AG04450 (cell line): ENCODE results near the gene ACACB. TPM values are rescaled to one million over a fixed set of nuclear protein-coding genes. Genes with fewer than 3 reads are reported as not detected.

Source experiments
- CTCF ChIA-PET: fragments of 300-600, 350-600 bp; formaldehyde crosslinking; extraction: SDS; loops from one replicate; lab custom pipeline; 2022; ENCODE audit warnings: antibody characterized with exemption, inconsistent platforms; lab: Charles Lee
- POLR2A ChIA-PET: fragments of 350-600 bp; formaldehyde crosslinking; extraction: SDS; loops from one replicate; lab custom pipeline; 2021; ENCODE audit warnings: antibody characterized with exemption, inconsistent platforms; lab: Yijun Ruan, JAX
- DNase-seq: peaks from one replicate; pipeline ENCODE4 v3.0.0-alpha.2; 2011; ENCODE audit warnings: low read depth, low spot score
- H3K27ac ChIP-seq: one replicate; pipeline ENCODE4 v1.5.1; 2012; ENCODE audit warnings: low read depth, low read length, control low read depth
- H3K27me3 ChIP-seq: one replicate; pipeline ENCODE4 v1.6.0; 2012; ENCODE audit warnings: low read length; ENCODE audit not compliant: control insufficient read depth, insufficient read depth
- H3K4me3 ChIP-seq: 2 replicates; pipeline ENCODE4 v1.5.1; 2011; ENCODE audit warnings: mild to moderate bottlenecking, low read depth, low read length, control low read depth
- H3K9me3 ChIP-seq: 2 replicates; pipeline ENCODE4 v1.5.1; 2012; ENCODE audit warnings: low read length; ENCODE audit not compliant: control insufficient read depth, insufficient read depth
- polyA plus RNA-seq: library from polyadenylated mRNA; depleted of rRNA; stranded (reverse); fragments of >200 nt; gene quantifications from 2 replicates; pipeline ENCODE4 v1.2.3, GENCODE V29; 2011
- TF ChIP-seq, protein P1 (sequence below): IDR thresholded peaks from 2 replicates; pipeline ENCODE4 v1.5.1; 2011; ENCODE audit warnings: low read depth, low read length, control low read depth, inconsistent platforms

Gene ACACB
- polyA plus RNA-seq, 1 experiment, result 3.2 TPM

DNA sequence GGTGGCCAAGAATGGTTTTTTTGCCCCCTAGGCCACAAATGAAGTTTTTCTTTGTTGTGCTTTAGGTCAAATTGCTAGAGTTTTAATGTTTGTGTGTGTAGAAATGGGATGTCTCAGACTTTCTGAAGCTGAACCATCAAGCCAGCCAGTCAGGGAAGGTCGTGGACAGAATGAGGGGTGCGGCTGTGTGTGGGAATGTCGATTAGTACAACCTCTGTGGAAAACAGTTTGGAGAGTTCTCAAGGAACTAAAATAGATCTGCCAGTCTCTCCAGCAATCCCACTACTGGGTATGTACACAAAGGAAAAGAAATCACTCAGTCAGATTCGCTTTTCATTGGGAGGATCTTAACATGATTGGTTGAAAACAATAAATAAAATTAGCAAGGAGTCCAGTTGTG lies 44.5 kb downstream of the ACACB start:
- POLR2A ChIA-PET, result no interaction called here
- H3K27me3 ChIP-seq, result no peaks in the 10 kb centered on the region

DNA sequence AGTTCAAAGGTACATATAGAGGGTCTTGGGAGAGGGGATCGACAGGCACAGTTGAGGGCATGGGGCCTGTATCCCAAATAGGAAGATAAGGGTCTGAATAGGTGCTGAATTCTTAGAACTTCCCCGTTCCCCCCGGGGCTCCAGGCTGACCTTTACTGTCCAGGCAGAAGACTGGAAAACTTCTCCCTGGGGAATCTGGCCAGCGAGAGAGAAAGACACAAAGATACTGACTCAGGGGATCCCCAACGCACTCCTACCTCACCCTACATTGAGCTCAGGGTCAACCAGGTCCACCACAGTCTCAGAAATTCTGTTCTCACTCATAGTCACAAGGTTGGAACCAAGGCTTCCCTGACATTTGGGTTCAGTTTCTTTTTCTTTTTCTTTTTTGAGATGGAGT lies 46.2 kb downstream of the ACACB start:
- CTCF ChIA-PET, result interaction anchor here (1.8 kb wide), 1 partner anchor 51 kb away, joined by 8 read pairs; no protein-coding TSS in a partner anchor
- TF ChIP-seq, protein P1, sequence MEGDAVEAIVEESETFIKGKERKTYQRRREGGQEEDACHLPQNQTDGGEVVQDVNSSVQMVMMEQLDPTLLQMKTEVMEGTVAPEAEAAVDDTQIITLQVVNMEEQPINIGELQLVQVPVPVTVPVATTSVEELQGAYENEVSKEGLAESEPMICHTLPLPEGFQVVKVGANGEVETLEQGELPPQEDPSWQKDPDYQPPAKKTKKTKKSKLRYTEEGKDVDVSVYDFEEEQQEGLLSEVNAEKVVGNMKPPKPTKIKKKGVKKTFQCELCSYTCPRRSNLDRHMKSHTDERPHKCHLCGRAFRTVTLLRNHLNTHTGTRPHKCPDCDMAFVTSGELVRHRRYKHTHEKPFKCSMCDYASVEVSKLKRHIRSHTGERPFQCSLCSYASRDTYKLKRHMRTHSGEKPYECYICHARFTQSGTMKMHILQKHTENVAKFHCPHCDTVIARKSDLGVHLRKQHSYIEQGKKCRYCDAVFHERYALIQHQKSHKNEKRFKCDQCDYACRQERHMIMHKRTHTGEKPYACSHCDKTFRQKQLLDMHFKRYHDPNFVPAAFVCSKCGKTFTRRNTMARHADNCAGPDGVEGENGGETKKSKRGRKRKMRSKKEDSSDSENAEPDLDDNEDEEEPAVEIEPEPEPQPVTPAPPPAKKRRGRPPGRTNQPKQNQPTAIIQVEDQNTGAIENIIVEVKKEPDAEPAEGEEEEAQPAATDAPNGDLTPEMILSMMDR, result no peak
- POLR2A ChIA-PET, result no interaction called here

More for the DNA sequence above, 44.5 kb downstream of the ACACB start:
- Histone ChIP-seq H3K27ac (no peak overlapping the region), H3K9me3 (no peaks in the 10 kb centered on the region), H3K4me3 (no peak overlapping the region)
- CTCF ChIA-PET, result no interaction called here
- TF ChIP-seq, protein P1, result no peak
- DNase-seq, result no peak

DNA sequence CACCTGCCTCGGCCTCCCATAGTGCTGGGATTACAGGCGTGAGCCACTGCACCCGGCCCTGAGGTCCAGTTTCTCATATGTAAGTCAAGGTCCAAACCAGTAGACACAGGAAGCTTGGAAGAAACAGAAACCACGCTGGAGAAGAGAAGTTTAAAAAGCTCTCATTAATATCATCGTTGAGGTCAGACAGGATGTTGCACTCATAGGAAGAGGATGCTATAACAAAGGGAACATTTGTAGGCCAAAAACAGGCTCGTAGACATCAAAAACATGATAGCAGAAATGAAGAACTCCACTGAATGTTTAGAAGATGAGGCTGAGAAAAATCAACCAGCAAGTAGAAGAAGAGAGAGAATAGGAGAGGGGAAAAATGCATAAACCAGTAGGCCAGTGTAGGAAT lies 46.8 kb downstream of the ACACB start:
- TF ChIP-seq, protein P1, result no peak
- Histone ChIP-seq H3K4me3 (no peak overlapping the region), H3K27ac (no peak overlapping the region), H3K9me3 (no peaks in the 10 kb centered on the region; the same call in 1 of the 2 replicates), H3K27me3 (no peaks in the 10 kb centered on the region)
- ChIA-PET POLR2A (no interaction called here), CTCF (interaction anchor here (1.8 kb wide), 1 partner anchor 51 kb away, joined by 8 read pairs; no protein-coding TSS in a partner anchor)
- no peak for DNase-seq

More for the DNA sequence above, 46.2 kb downstream of the ACACB start:
- Histone ChIP-seq H3K27me3 (no peaks in the 10 kb centered on the region), H3K4me3 (no peak overlapping the region), H3K9me3 (no peaks in the 10 kb centered on the region; the same call in 1 of the 2 replicates), H3K27ac (no peak overlapping the region)
- DNase-seq, result no peak

GRCh38 chr12:109165599-109165998 lies 49.2 kb downstream of the ACACB start:
- Histone ChIP-seq H3K9me3 (no peaks in the 10 kb centered on the region; the same call in 1 of the 2 replicates), H3K27ac (no peak overlapping the region), H3K27me3 (no peaks in the 10 kb centered on the region), H3K4me3 (no peak overlapping the region)
- TF ChIP-seq, protein P1, result no peak
- CTCF ChIA-PET, result no interaction called here
- POLR2A ChIA-PET, result no interaction called here
- peak; percentile 37 for DNase-seq

DNA sequence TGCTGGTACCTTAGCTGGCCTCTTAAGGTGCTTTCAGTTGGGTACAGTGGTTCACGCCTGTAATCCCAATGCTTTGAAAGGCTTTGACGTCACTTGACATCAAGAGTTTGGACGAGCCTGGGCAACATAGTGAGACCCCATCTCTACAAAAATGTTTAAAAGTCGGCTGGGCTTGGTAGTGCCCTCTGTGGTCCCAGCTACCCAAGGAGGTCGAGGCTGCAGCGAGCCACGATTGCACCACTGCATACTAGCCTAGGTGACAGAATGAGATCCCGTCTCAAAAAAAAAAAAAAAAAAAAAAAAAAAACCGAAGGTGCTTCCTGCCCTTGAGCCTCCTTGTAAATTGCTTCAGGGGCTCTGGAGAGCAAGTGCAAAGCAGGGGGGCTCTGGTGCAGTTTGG lies 50.0 kb downstream of the ACACB start:
- Histone ChIP-seq H3K4me3 (no peak overlapping the region), H3K27me3 (no peaks in the 10 kb centered on the region), H3K9me3 (no peaks in the 10 kb centered on the region; the same call in 1 of the 2 replicates), H3K27ac (no peak overlapping the region)
- DNase-seq, result no peak
- TF ChIP-seq, protein P1, result no peak
- ChIA-PET CTCF (no interaction called here), POLR2A (no interaction called here)
